Fibroblast of skin of right quadriceps (primary cell): Measurements from ENCODE around the gene MTOR.
"Not testable (repeated sequence)": the region's sequence is repeated elsewhere in the genome, so short reads cannot be mapped to it uniquely, and the experiment has no call there.

Source experiments
- DNase-seq: peaks from one replicate; pipeline ENCODE4 v3.0.0-alpha.2; 2013

MTOR gene

GRCh38 chr1:11178021-11179015 is 84.0 kb downstream of the MTOR start:
- peak; percentile 63 for DNase-seq

DNA sequence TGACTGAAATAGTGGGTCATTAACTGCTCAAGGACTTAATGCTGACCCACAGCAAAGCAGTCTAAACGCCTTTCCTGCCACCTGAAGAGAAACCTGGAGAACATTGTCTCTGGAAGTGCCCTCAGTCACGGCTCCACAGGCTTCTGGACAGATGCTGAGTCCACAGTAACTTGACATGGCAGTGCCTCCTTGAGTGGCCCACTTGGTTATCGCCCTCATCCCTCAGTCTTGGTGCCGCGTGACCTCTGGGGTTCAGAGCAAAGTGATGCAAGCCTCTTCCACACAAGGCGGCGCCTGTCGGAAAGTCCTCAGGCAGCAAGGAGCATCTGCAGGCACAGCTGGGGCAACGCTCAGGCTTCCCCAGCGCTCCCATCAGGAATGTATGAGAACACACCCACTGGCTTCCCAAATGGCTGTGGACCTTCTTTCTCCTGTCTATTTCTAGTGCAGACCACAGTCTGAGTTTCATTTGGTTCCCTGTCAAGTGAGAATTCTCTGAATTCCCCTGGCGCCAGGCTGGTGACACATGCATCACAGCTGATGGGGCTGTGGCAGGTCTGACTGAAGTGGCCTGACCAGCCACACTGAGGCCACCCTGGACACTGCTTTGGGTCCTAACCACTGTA is 86.2 kb downstream of the MTOR start:
- DNase-seq: peak; percentile 54

DNA sequence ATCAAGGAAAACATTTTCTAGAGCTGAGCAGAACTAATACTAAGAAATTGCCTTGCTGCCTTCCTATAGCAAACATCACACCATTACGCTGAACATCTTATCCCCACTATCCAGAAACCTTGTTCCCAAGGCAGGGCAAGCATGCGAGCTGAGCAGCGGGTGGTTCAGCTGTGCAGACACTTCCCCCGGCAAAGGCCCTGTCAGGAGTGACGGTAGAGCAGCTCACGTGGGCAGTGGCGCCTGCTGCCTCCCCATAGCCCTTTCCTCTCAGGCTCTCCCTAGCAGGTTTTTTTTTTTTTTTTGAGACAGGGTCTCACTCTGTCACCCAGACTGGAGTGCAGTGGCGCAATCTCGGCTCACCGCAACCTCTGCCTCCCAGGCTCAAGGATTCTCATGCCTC is 86.9 kb downstream of the MTOR start:
- DNase-seq: no peak

DNA sequence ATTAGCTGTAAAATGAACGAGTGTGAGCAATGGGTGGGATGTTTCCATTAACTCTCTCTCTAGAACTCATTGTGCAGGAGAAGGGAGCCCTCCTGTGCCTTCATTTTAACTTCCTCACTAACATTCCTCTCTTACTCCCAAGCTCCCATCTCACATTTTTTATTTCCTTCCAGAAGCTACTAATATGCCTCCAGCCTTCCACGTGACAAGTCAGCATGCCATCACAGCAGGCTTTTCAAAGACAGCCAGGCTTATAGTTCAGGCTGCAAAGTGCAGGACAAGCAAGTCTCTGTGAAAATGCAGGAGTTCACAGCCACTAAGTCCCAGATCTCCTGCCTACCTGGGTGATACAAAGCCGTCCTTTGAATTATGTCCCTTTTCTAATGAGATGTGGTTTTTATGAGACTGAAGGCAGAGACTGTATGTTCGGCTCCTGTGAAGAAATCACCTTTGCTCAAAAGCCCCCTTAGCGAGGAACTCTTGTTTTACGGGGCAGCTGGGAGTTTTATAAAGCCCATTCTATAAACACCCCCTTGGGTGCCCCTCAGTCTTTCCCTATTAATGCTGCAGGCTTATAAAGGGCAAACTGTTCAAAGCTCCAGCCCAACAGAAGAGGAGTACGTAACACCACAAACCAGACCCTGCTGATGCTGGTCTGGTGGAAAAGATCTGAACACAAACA is 87.9 kb downstream of the MTOR start:
- peak; percentile 30 for DNase-seq

- no peak for DNase-seq
These were observed 92.2 kb downstream of the MTOR start for GRCh38 chr1:11170102-11170501.

DNA sequence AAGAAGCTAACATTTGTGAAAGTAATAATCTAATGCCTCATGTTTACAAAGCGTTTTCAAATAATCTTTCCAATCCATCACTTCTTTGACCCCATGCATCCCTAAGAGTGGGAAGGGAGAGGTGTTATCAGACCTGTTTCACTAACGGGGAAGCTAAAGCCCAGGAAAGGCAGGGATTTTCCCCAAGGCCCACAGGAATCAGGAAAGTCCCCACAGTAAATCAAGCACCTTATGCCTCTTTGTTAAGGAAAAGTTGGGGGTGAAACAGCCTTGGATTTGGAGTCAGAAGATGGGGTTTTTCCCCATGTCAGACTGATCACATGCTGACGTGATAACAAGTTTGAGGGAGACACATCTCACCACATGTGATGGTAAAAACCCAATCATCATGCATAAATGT is 93.1 kb downstream of the MTOR start:
- no peak for DNase-seq

- DNase-seq: no peak
These were observed 93.6 kb downstream of the MTOR start for GRCh38 chr1:11168731-11169130.

DNA sequence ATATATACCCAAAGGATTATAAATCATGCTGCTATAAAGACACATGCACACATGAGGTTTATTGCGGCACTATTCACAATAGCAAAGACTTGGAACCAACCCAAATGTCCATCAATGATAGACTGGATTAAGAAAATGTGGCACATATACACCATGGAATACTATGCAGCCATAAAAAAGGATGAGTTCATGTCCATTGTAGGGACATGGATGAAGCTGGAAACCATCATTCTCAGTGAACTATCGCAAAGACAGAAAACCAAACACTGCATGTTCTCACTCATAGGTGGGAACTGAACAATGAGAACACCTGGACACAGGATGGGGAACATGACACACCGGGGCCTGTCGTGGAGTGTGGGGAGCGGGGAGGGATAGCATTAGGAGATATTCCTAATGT is 95.6 kb downstream of the MTOR start:
- not testable (repeated sequence) for DNase-seq

- not testable (repeated sequence) for DNase-seq
These were observed 99.6 kb downstream of the MTOR start for GRCh38 chr1:11162752-11163151.

- peak; percentile 96 for DNase-seq
These were observed 103.5 kb downstream of the MTOR start for GRCh38 chr1:11158720-11159321.

DNA sequence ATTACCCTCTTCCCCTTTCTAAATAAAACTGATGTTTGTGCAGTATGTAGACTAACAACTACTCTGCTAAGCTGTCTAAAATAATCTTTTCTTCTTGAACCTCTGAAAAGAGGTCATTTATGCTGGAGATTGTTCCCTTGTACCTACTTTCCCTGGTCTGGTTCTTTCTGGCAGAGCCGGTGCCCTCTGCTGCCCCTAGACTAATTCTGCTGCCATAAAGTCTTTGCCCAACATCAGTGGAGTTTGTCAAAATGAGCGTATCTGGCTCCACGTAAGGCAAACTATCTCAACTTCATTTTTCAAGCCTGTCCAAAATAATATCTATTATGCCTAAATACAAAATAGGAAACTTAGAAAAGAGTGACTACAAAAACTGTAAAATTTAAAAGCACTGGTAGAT is 104.1 kb downstream of the MTOR start:
- DNase-seq: no peak

DNA sequence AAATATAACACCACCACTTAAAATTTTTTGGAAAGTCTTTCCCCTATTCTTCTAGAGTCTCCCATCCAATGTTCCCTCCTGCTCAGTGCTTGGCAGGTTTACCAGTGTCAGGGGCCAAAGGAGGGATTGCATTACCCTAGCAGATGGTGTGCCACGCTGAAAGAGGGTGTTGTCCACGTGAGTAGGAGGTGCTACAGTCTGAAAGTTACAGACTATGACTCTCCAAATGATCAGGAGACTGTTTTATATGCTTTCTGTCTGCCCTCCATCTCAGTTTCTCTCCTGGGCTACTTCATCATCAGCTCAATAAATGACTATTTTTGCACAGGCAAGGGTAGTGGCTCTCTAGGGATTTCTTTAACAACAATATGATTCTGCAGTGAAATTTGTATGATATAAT is 104.5 kb downstream of the MTOR start:
- peak; percentile 49 for DNase-seq

DNA sequence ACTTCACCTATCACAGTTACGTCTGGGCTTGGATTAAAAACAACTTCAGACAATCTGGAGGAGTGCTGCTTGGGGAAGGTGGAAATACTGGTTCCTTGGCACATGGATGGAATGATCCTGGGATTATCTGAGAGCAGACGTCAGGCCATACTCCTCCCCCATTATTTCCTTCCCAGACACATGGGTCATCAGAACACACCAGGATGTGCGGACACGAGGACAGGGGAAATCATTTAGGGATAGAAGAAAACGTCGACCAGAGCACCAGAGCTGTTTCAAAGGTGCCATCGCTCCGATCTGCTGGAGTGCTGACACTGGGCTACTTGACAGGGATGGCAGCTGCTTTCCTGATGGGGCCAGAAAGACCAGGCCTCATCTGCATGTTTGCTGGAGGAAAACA is 105.0 kb downstream of the MTOR start:
- DNase-seq: no peak

DNA sequence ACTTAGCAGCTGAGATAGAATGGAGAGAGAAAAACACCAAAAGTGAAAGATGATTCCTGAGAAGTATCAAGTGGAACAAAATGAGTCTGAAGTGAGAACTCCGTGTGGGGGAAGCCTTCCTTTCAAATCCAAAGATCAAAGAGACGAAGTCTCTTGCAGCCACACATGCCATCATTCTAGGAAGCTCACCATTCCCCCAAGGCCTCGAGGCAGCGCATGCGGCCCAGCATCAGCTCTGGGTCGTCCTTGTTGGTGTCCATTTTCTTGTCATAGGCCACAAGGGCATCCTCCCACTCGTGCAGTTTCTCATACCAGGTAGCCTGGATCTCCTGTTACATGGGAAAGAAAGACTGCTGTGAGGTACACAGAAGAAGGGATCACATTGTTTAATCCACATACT is 105.4 kb downstream of the MTOR start:
- DNase-seq: no peak

DNA sequence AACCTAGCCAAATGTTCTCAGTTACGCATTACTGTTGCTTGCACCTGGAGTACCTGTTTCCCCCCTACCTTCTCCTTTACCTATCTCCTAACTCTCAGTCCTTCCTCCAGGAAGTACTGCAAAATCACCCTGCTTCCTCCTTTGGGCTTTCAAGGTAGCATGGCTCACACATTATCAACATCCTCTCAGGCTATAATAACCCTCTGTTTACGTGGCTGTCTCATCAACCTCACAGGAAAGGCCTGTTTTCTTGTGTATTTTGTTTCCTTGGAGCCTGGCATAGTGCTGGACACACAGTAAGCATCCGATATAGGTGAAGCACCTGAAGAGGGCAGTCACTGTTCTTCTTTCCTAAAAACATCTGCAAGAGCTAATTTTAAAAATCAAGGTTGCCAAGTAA is 105.9 kb downstream of the MTOR start:
- DNase-seq: no peak

GRCh38 chr1:11153184-11153583 is 109.2 kb downstream of the MTOR start:
- DNase-seq: no peak

GRCh38 chr1:11152755-11153154 is 109.6 kb downstream of the MTOR start:
- no peak for DNase-seq

DNA sequence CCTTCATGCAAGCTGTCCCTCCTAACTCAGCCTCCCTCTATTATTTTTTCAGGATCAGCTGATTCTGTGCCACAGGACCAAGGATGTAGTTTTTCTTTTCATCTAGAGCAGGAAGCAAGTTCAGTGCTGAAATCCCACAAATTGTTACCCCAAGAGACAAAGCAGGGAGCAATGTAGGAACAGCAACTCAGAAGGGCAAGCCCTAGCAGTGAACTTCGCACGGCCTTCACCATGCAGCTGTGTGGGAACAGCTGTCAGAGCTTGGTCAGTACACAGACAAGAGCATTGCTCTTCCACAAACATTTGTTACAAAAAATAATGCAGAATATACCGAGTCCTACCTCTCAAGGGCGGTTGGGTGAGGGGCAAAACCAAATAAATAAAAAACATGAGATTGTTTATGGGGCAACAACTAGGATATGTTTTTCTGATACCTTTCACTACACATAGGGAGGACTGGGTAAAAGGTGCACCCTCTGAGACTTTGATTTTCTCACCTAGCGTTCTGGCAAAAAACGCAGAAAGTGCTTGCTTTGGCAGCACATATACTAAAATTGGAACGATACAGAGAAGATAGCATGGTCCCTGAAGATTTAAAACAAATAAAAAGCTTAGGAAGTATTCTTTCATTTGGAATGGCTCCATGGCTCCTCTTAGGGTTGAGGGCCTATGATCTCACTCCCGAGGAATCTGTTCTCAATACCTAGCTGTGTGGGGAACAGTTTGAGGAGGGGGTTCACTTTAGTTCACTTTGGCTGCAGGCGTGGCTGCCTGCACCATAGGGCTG is 110.3 kb downstream of the MTOR start:
- peak; percentile 30 for DNase-seq

- no peak for DNase-seq
These were observed 111.2 kb downstream of the MTOR start for GRCh38 chr1:11151114-11151513.

DNA sequence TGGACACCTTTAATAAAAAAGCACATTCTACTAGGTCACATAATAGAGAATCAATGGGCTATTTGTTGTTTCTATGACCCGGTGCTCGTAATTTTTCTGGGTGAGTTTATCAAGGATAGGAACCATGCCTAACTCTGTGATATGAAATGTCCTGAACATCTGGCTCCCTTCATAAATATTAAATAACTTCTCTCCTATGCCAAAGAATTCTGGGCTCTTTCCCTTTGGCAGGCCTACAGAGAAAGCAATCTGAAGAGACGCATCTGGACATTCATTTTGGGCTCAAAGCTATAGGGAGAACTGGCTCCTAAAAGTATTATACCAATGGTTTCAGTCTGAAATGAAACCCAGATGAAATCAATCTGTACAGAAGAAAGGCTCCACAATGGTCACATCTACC is 112.0 kb downstream of the MTOR start:
- no peak for DNase-seq

- DNase-seq: no peak
These were observed 115.1 kb downstream of the MTOR start for GRCh38 chr1:11147197-11147770.

- no peak for DNase-seq
These were observed 116.6 kb downstream of the MTOR start for GRCh38 chr1:11145741-11146140.
